Measurements from ENCODE around the gene PRRT4. TPM values are rescaled to one million over a fixed set of nuclear protein-coding genes. Genes with fewer than 3 reads are reported as not detected.

Gene PRRT4
- total and polyA plus RNA-seq, 2 of the 13 experiments (the other 11 are each of a cell fraction or from before 2014, with no cell fraction given): not detected

- TF ChIP-seq BATF2 (CRISPR knock-in tag; IDR thresholded peaks at IDR 0.05): peak; percentile 100
- TF ChIP-seq ZNF12 (CRISPR knock-in tag; IDR thresholded peaks at IDR 0.05): peak; percentile 77
- TF ChIP-seq TEAD2 (CRISPR knock-in tag; IDR thresholded peaks at IDR 0.05): peak; percentile 96
- TF ChIP-seq KAT2B (IDR thresholded peaks at IDR 0.05; ENCODE audit: borderline replicate concordance, low read depth, low read length): no peak
- TF ChIP-seq ZBTB49 (CRISPR knock-in tag; IDR thresholded peaks at IDR 0.05; ENCODE audit: borderline replicate concordance): peak; percentile 85
- no peak for TF ChIP-seq HNF4G (IDR thresholded peaks at IDR 0.05; ENCODE audit: borderline replicate concordance, low read depth, low read length)
- TF ChIP-seq HNF4G (CRISPR knock-in tag; IDR thresholded peaks at IDR 0.05; ENCODE audit: borderline replicate concordance, low read depth): no peak
- peak; percentile 93; the same call in 1 of the 2 replicates for TF ChIP-seq CENPBD1 (CRISPR knock-in tag; IDR thresholded peaks at IDR 0.05; ENCODE audit: borderline replicate concordance, low read depth)
- peak; percentile 99 for TF ChIP-seq FLYWCH1 (CRISPR knock-in tag; IDR thresholded peaks at IDR 0.05)
- peak; percentile 87; the same call in 1 of the 2 replicates for TF ChIP-seq ZFAT (CRISPR knock-in tag; conservative IDR thresholded peaks at IDR 0.05)
- peak; percentile 100 for TF ChIP-seq ZNF670 (CRISPR knock-in tag; IDR thresholded peaks at IDR 0.05; ENCODE audit: borderline replicate concordance)
- TF ChIP-seq ZBTB39 (CRISPR knock-in tag; IDR thresholded peaks at IDR 0.05): peak; percentile 75; the same call in 1 of the 2 replicates
- TF ChIP-seq GPBP1L1 (CRISPR knock-in tag; IDR thresholded peaks at IDR 0.05): no peak
- 0 out of 2 replicates have a peak, but pooled peaks have one; percentile 64 for TF ChIP-seq ZNF260 (CRISPR knock-in tag; IDR thresholded peaks at IDR 0.05; ENCODE audit: borderline replicate concordance, low read depth)
- peak; percentile 83 for TF ChIP-seq POGZ (CRISPR knock-in tag; IDR thresholded peaks at IDR 0.05)
- peak; percentile 100 for TF ChIP-seq ZSCAN21 (CRISPR knock-in tag; IDR thresholded peaks at IDR 0.05; ENCODE audit: borderline replicate concordance)
- TF ChIP-seq ZNF780A (CRISPR knock-in tag; IDR thresholded peaks at IDR 0.05): peak; percentile 98
- no peak for TF ChIP-seq HHEX (CRISPR knock-in tag; IDR thresholded peaks at IDR 0.05)
Observed at GRCh38 chr7:128343554-128344430, 17.7 kb downstream of the PRRT4 start, which contains the start of gene RBM28 (continued).

All from HepG2 (cell line).